Spleen (tissue), 11 donors: ENCODE data around the gene OSBPL10. TPM values are rescaled to one million over a fixed set of nuclear protein-coding genes. Genes with fewer than 3 reads are reported as not detected.
A peak's percentile ranks its signal among the peaks of the same experiment; 100 is the strongest.

Experiments
- DNase-seq: peaks from one replicate; pipeline ENCODE4 v3.0.0-alpha.2; 2020
- H3K27ac ChIP-seq, 8 donors: fragments of 200-600 bp; sonication (generic) in 7 of 8; 1 replicate in 4 of 8; 2 replicates in 4 of 8; pipeline versions ENCODE4 v1.5.0 to v1.8.0; 2016 to 2021; ENCODE audit warnings: inconsistent platforms in 4 of 8, mild to moderate bottlenecking in 4 of 8, moderate library complexity in 1 of 8
- H3K27me3 ChIP-seq, 7 donors: fragments of 200-600 bp; sonication (generic) in 6 of 7; replicated peaks in 1 of 7; 1 replicate in 4 of 7; 2 replicates in 3 of 7; pipeline versions ENCODE4 v1.5.0 to v1.8.0; 2016 to 2021; ENCODE audit warnings: inconsistent platforms in 3 of 7, mild to moderate bottlenecking in 1 of 7
- H3K36me3 ChIP-seq, 6 donors: fragments of 200-600 bp; sonication (generic) in 5 of 6; 1 replicate in 4 of 6; 2 replicates in 2 of 6; pipeline versions ENCODE4 v1.5.0 to v1.8.0; 2016 to 2021; ENCODE audit warnings: inconsistent platforms in 2 of 6
- H3K4me1 ChIP-seq, 6 donors: fragments of 200-600 bp; sonication (generic) in 5 of 6; 1 replicate in 3 of 6; 2 replicates in 3 of 6; pipeline versions ENCODE4 v1.5.0 to v1.8.0; 2016 to 2021; ENCODE audit warnings: inconsistent platforms in 3 of 6
- H3K4me3 ChIP-seq, 8 donors: fragments of 200-600 bp; sonication (generic) in 7 of 8; 1 replicate in 4 of 8; 2 replicates in 4 of 8; pipeline versions ENCODE4 v1.5.0 to v1.8.0; 2016 to 2021; ENCODE audit warnings: inconsistent platforms in 4 of 8, mild to moderate bottlenecking in 4 of 8, moderate library complexity in 2 of 8
- H3K9me3 ChIP-seq, 8 donors: fragments of 200-600 bp; sonication (generic) in 7 of 8; 1 replicate in 4 of 8; 2 replicates in 4 of 8; pipeline versions ENCODE4 v1.5.0 to v1.8.0; 2016 to 2021; ENCODE audit warnings: inconsistent platforms in 4 of 8
- POLR2A ChIP-seq, 3 donors: fragments of 450-650 bp; IDR thresholded peaks; one replicate each; pipeline ENCODE4 v1.5.1; 2017; ENCODE audit warnings: antibody characterized with exemption in 3 of 3, mild to moderate bottlenecking in 1 of 3
- POLR2AphosphoS5 ChIP-seq, 3 donors: sonication (generic); formaldehyde crosslinking; IDR thresholded peaks; one replicate each; pipeline ENCODE4 v1.5.1; 2017; ENCODE audit warnings: antibody characterized with exemption in 3 of 3
- WGBS, 5 donors: extraction: QIAGEN DNeasy Blood & Tissue Kit in 3 of 5; methylation state at CpG; one replicate each; pipeline versions ENCODE4 v1.1.5 to v1.1.7; 2013 to 2018; 5-methylcytosine and 5-hydroxymethylcytosine counted together
- intact Hi-C: fragments of 100-400 bp; cut with DNase I; formaldehyde crosslinking; loops from one replicate; pipeline ENCODE4 v1.15.0; 2023; ENCODE audit warnings: low total_unique reads
- polyA plus RNA-seq, 3 donors: library from polyadenylated mRNA; stranded (reverse); fragments of 200-250 nt; gene quantifications; one replicate each; pipeline ENCODE4 v1.2.1, GENCODE V29; 2013
- total RNA-seq, 7 donors: library from RNA; depleted of rRNA in 3 of 7; stranded (reverse); fragments of >200 nt in 3 of 7; fragmentation: NEBNext Ultra II Directional in 4 of 7; extraction: Animal tissue kit (Norgen Biotek cat#: 25700) in 4 of 7; gene quantifications; one replicate each; pipeline versions ENCODE4 v1.1.0 to v1.2.1, GENCODE V29; 2016 to 2021
- TF ChIP-seq, protein P1 (sequence below), 11 experiments: fragments of 200-600 bp in 7 of 11; fragments of 450-650 bp in 4 of 11; sonication (generic) in 4 of 11; IDR thresholded peaks in 8 of 11; conservative IDR thresholded peaks in 3 of 11; 1 replicate in 7 of 11; 2 replicates in 4 of 11; pipeline versions ENCODE4 v1.4.0 to v1.8.0; 2016 to 2021; ENCODE audit warnings: antibody characterized with exemption in 11 of 11, inconsistent platforms in 4 of 11, mild to moderate bottlenecking in 1 of 11
- donor health status: healthy with polysubstance abuse.
- donor health status: DM: no; HTN: no; CAD: no; lungs with moderate emphysema.
- donor health status: DM: no; HTN: no; CAD: no.
- donor health status: Bipolar disorder and iron deficiency.
- donor health status: healthy.
- donor health status: DM: no; HTN: no; CAD: no.
- donor health status: DM: yes; HTN: yes; CAD: no.

Gene OSBPL10
- total and polyA plus RNA-seq, 10 donors = 3.8 to 95.1 (median 56.5) TPM

DNA sequence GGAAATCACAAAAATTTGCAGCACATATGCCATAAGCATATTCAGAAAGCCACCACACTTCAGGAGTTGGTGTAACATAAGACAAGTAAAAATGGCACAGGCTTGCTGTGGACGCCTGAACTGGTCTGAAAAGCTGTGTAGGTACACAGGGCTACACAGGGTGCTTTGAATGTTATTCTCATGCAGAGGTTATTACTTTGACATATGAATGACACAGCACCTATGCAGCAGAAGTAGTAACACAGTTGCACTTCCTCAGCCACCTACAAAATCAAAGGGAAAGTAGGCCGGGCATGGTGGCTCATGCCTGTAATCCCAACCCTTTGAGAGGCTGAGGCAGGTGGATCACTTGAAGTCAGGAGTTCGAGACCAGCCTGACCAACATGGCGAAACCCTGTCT, 54.5 kb downstream of the OSBPL10 start:
- WGBS, 5 donors = 85 to 93% (median 90%) methylated on average over 4 of the region's 4 CpGs
- no peaks in the 10 kb centered on the region for H3K36me3 ChIP-seq
- no peaks in the 10 kb centered on the region for H3K9me3 ChIP-seq
- DNase-seq = no peak
- TF ChIP-seq, protein P1, sequence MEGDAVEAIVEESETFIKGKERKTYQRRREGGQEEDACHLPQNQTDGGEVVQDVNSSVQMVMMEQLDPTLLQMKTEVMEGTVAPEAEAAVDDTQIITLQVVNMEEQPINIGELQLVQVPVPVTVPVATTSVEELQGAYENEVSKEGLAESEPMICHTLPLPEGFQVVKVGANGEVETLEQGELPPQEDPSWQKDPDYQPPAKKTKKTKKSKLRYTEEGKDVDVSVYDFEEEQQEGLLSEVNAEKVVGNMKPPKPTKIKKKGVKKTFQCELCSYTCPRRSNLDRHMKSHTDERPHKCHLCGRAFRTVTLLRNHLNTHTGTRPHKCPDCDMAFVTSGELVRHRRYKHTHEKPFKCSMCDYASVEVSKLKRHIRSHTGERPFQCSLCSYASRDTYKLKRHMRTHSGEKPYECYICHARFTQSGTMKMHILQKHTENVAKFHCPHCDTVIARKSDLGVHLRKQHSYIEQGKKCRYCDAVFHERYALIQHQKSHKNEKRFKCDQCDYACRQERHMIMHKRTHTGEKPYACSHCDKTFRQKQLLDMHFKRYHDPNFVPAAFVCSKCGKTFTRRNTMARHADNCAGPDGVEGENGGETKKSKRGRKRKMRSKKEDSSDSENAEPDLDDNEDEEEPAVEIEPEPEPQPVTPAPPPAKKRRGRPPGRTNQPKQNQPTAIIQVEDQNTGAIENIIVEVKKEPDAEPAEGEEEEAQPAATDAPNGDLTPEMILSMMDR (IDR thresholded peaks at IDR 0.05 in 8 of 11, conservative IDR thresholded peaks at IDR 0.05 in 3 of 11) = no peak
- TF ChIP-seq POLR2AphosphoS5 (IDR thresholded peaks at IDR 0.05) = no peak
- no peak for TF ChIP-seq POLR2A (IDR thresholded peaks at IDR 0.05)
- H3K27ac ChIP-seq = peak overlapping the region in 4 of 8 donors; percentile 35 to 69 (median 50)
- no peak overlapping the region for H3K4me3 ChIP-seq
- peaks cover 3 to 79% (median 35%) of the 10 kb centered on the region in 6 donors for H3K4me1 ChIP-seq
- intact Hi-C loops = no loop called here
- no peaks in the 10 kb centered on the region for H3K27me3 ChIP-seq

DNA sequence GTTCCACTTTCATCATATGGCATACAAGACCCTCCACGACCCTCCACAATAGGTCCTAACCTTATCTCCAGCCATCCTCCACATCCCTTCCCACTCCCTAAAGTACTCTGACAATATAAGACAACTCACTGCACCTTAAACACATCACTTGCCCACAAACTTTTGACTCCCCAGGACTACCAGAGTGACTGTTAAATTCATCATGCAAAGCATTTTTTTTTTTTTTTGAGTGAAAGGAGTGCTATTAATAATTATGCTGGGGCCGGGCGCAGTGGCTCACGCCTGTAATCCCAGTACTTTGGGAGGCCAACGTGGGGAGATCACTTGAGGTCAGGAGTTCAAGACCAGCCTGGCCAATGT, 55.8 kb downstream of the OSBPL10 start:
- peaks cover 3 to 71% (median 33%) of the 10 kb centered on the region in 6 donors for H3K4me1 ChIP-seq
- no peak for DNase-seq
- H3K36me3 ChIP-seq = no peaks in the 10 kb centered on the region
- peaks cover 0 to 7% (median 5%) of the 10 kb centered on the region in 8 donors for H3K9me3 ChIP-seq
- no peak for TF ChIP-seq POLR2AphosphoS5 (IDR thresholded peaks at IDR 0.05)
- TF ChIP-seq, protein P1 (IDR thresholded peaks at IDR 0.05 in 8 of 11, conservative IDR thresholded peaks at IDR 0.05 in 3 of 11) = no peak
- TF ChIP-seq POLR2A (IDR thresholded peaks at IDR 0.05) = no peak
- peak overlapping the region in 3 of 8 donors; percentile 50 to 54 (median 50) for H3K27ac ChIP-seq
- no peaks in the 10 kb centered on the region for H3K27me3 ChIP-seq
- H3K4me3 ChIP-seq = no peak overlapping the region
- intact Hi-C loops = no loop called here
- WGBS, 5 donors = 60 to 78% (median 74%) methylated on average over 5 of the region's 5 CpGs

DNA sequence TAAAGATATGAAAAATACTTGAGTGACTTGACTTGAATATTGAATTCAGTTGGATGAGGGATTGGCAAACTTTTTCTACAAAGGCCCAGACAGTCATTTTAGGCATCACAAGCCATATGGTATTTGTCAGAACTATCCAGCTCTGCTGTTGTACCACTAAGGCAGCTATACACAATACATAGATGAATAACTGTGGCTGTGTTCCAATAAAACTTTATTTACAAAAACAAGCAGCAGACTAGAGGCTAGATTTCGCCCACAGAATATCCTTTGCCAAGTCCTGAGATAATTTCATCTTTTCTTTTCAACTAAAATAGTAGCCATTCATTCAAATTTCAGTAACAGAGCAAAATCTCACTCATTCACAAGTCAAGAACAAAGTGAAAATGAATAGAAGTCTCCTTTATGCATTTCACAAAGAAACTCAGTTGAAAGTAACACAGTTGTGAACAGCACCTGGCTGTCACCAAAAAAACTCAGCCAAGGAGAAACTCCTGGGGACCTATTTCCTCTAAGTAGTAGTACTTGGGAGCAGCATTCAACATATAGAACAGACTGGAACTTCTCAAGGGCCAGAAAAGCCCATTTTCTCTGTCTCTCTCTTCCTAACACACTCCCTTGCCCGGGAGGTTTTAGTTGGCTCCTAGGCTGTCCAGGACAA, 56.3 kb downstream of the OSBPL10 start:
- Histone ChIP-seq H3K4me3 (no peak overlapping the region), H3K4me1 (peaks cover 3 to 67% (median 32%) of the 10 kb centered on the region in 6 donors), H3K27ac (peak overlapping the region in 3 of 8 donors; percentile 50 to 54 (median 50)), H3K36me3 (no peaks in the 10 kb centered on the region), H3K27me3 (no peaks in the 10 kb centered on the region), H3K9me3 (peaks cover 0 to 13% (median 10%) of the 10 kb centered on the region in 8 donors)
- intact Hi-C loops = no loop called here
- DNase-seq = no peak
- TF ChIP-seq, protein P1 (IDR thresholded peaks at IDR 0.05 in 8 of 11, conservative IDR thresholded peaks at IDR 0.05 in 3 of 11) = no peak
- TF ChIP-seq POLR2AphosphoS5 (IDR thresholded peaks at IDR 0.05) (no peak), POLR2A (IDR thresholded peaks at IDR 0.05) (no peak)
- WGBS, 5 donors = 85 to 89% (median 86%) methylated on average over 2 of the region's 2 CpGs

DNA sequence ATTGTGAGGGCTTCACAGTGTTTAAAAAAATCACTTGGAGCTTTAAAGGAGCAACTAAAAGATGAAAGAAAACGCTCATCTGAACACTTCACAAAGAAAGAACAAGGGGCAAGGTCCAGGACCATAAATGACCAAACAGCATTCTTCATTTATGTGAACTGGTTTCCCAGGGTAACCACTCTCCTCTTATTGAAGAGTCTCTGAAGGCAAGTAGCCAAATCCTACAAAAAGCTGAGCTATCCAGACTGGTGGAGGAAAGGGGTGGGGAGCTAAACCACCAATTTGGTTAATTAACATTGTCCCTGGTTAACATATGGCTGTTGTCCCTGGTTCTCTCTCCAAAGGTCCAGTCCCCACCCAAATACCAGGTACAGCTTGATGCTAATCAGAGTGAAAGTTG, 58.1 kb downstream of the OSBPL10 start:
- Histone ChIP-seq H3K27ac (peak overlapping the region in 2 of 8 donors; percentile 18 to 50), H3K9me3 (peaks cover 0 to 17% (median 12%) of the 10 kb centered on the region in 8 donors), H3K4me3 (no peak overlapping the region), H3K4me1 (peaks cover 6 to 70% (median 41%) of the 10 kb centered on the region in 6 donors), H3K36me3 (no peaks in the 10 kb centered on the region), H3K27me3 (no peaks in the 10 kb centered on the region)
- intact Hi-C loops = no loop called here
- WGBS, 5 donors = 53 to 77% (median 65%) methylated on average over 1 of the region's 1 CpG
- no peak for TF ChIP-seq POLR2A (IDR thresholded peaks at IDR 0.05)
- TF ChIP-seq, protein P1 (IDR thresholded peaks at IDR 0.05 in 8 of 11, conservative IDR thresholded peaks at IDR 0.05 in 3 of 11) = no peak
- DNase-seq = no peak
